PC-3 (cell line): ENCODE results near the gene CASKIN1. TPM values are rescaled to one million over a fixed set of nuclear protein-coding genes. Genes with fewer than 3 reads are reported as not detected.

Experiments used
- ATAC-seq: fragments of 200-7000 bp; cut with Tn5 transposase; 2 replicates; pipeline ENCODE4 v1.9.1; 2020; ENCODE audit warnings: mild to moderate bottlenecking, moderate library complexity
- BruUV-seq: library from RNA; stranded (reverse); fragments of 400-500 nt; replicated peaks from 2 replicates; lab custom pipeline; 2021; lab: Mats Ljungman, UMichigan
- CTCF ChIA-PET: fragments of 300-600 bp; sonication (Branson Sonifier 250); formaldehyde crosslinking; loops from one replicate; lab custom pipeline; 2022; ENCODE audit warnings: antibody characterized with exemption; lab: Charles Lee
- POLR2A ChIA-PET: fragments of 300-600 bp; sonication (Branson Sonifier 250); formaldehyde crosslinking; loops from one replicate; lab custom pipeline; 2022; ENCODE audit warnings: antibody characterized with exemption; ENCODE audit not compliant: unreplicated experiment; lab: Charles Lee
- DNase-seq: peaks from one replicate; pipeline ENCODE4 v3.0.0-alpha.2; 2015
- H2AFZ ChIP-seq: fragments of 300-600 bp; sonication (generic); 2 replicates; pipeline ENCODE4 v1.6.0; 2016; ENCODE audit warnings: antibody characterized with exemption, low read length
- H3F3A ChIP-seq: fragments of 300-600 bp; sonication (generic); one replicate; pipeline ENCODE4 v1.6.0; 2017; ENCODE audit warnings: antibody characterized with exemption, low read length, control low read depth, mild to moderate bottlenecking; ENCODE audit not compliant: unreplicated experiment
- H3K27ac ChIP-seq: fragments of 300-600 bp; sonication (generic); 2 replicates; pipeline ENCODE4 v1.5.1; 2016; ENCODE audit warnings: mild to moderate bottlenecking, low read length
- H3K27me3 ChIP-seq: fragments of 300-600 bp; sonication (generic); 2 replicates; pipeline ENCODE4 v1.6.1; 2016; ENCODE audit warnings: low read length, mixed read lengths
- H3K36me3 ChIP-seq: fragments of 300-600 bp; sonication (generic); 2 replicates; pipeline ENCODE4 v1.6.1; 2016; ENCODE audit warnings: low read depth, mixed run types, low read length, mixed read lengths
- H3K4me1 ChIP-seq: fragments of 300-600 bp; sonication (generic); 2 replicates; pipeline ENCODE4 v1.5.1; 2016; ENCODE audit warnings: low read length; ENCODE audit not compliant: insufficient read depth
- H3K4me2 ChIP-seq: fragments of 300-600 bp; sonication (generic); 2 replicates; pipeline ENCODE4 v1.6.0; 2016; ENCODE audit warnings: low read length
- H3K4me3 ChIP-seq: fragments of 300-600 bp; sonication (generic); 2 replicates; pipeline ENCODE4 v1.5.1; 2016; ENCODE audit warnings: mild to moderate bottlenecking, low read length, mixed read lengths
- H3K79me2 ChIP-seq: fragments of 300-600 bp; sonication (generic); 2 replicates; pipeline ENCODE4 v1.6.1; 2017; ENCODE audit warnings: low read length, mixed read lengths
- H3K9ac ChIP-seq: fragments of 300-600 bp; sonication (generic); 2 replicates; pipeline ENCODE4 v1.6.0; 2016; ENCODE audit warnings: mild to moderate bottlenecking, low read length
- H3K9me2 ChIP-seq: fragments of 300-600 bp; sonication (generic); replicated peaks from 2 replicates; pipeline ENCODE4 v1.6.1; 2016; ENCODE audit warnings: mixed run types, low read length, mixed read lengths
- H3K9me3 ChIP-seq: fragments of 300-600 bp; sonication (generic); 2 replicates; pipeline ENCODE4 v1.6.1; 2016; ENCODE audit warnings: low read length, mixed read lengths
- H4K20me1 ChIP-seq: fragments of 300-600 bp; sonication (generic); 2 replicates; pipeline ENCODE4 v1.6.1; 2016; ENCODE audit warnings: low read length, mixed read lengths
- EZH2 ChIP-seq: fragments of 300-600 bp; sonication (generic); IDR thresholded peaks from one replicate; pipeline ENCODE4 v1.6.1; 2017; ENCODE audit warnings: antibody characterized with exemption, mild to moderate bottlenecking, low read length; ENCODE audit not compliant: unreplicated experiment
- EZH2phosphoT487 ChIP-seq: fragments of 300-600 bp; sonication (generic); IDR thresholded peaks from 2 replicates; pipeline ENCODE4 v1.6.1; 2018; ENCODE audit warnings: mild to moderate bottlenecking, antibody characterized with exemption, low read length, borderline replicate concordance
- intact Hi-C: fragments of 100-400 bp; cut with micrococcal nuclease; formaldehyde crosslinking; loops from 2 replicates; pipeline ENCODE4 v1.9.0; 2023
- total RNA-seq: library from RNA; depleted of rRNA; stranded (reverse); fragments of >200 nt; gene quantifications from 2 replicates; pipeline ENCODE4 v1.2.3, GENCODE V29; 2014
- TF ChIP-seq, protein P1 (sequence below): fragments of 300-600 bp; sonication (generic); conservative IDR thresholded peaks from 2 replicates; pipeline ENCODE4 v1.5.1; 2017; ENCODE audit warnings: antibody characterized with exemption, low read depth, mild to moderate bottlenecking, low read length

CASKIN1 gene
- total RNA-seq, 1 experiment from 2014 or later: 1.6 TPM

- H3K27me3 ChIP-seq: no peaks in the 10 kb centered on the region
- no peaks in the 10 kb centered on the region for H3K79me2 ChIP-seq
- ChIA-PET CTCF (no interaction called here), POLR2A (no interaction called here)
- no peak for ATAC-seq
- no peak overlapping the region for H3K27ac ChIP-seq
- H3K4me2 ChIP-seq: no peak overlapping the region
- BruUV-seq: no TSS peak
- no peak overlapping the region for H3K4me3 ChIP-seq
- TF ChIP-seq EZH2 (no peak), EZH2phosphoT487 (no peak)
- TF ChIP-seq, protein P1, sequence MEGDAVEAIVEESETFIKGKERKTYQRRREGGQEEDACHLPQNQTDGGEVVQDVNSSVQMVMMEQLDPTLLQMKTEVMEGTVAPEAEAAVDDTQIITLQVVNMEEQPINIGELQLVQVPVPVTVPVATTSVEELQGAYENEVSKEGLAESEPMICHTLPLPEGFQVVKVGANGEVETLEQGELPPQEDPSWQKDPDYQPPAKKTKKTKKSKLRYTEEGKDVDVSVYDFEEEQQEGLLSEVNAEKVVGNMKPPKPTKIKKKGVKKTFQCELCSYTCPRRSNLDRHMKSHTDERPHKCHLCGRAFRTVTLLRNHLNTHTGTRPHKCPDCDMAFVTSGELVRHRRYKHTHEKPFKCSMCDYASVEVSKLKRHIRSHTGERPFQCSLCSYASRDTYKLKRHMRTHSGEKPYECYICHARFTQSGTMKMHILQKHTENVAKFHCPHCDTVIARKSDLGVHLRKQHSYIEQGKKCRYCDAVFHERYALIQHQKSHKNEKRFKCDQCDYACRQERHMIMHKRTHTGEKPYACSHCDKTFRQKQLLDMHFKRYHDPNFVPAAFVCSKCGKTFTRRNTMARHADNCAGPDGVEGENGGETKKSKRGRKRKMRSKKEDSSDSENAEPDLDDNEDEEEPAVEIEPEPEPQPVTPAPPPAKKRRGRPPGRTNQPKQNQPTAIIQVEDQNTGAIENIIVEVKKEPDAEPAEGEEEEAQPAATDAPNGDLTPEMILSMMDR: no peak
- no peak for DNase-seq
- intact Hi-C loops: no loop called here
- no peaks in the 10 kb centered on the region for H4K20me1 ChIP-seq
- no peak overlapping the region for H2AFZ ChIP-seq
- no peaks in the 10 kb centered on the region for H3K9me3 ChIP-seq
- peaks cover 12% of the 10 kb centered on the region; the same call in 1 of the 2 replicates for H3K4me1 ChIP-seq
- H3K9me2 ChIP-seq: no peaks in the 10 kb centered on the region
- H3K9ac ChIP-seq: no peak overlapping the region
- no peaks in the 10 kb centered on the region for H3F3A ChIP-seq
- no peaks in the 10 kb centered on the region for H3K36me3 ChIP-seq
These were observed 1.9 kb upstream of the CASKIN1 start for GRCh38 chr16:2198283-2198682.

DNA sequence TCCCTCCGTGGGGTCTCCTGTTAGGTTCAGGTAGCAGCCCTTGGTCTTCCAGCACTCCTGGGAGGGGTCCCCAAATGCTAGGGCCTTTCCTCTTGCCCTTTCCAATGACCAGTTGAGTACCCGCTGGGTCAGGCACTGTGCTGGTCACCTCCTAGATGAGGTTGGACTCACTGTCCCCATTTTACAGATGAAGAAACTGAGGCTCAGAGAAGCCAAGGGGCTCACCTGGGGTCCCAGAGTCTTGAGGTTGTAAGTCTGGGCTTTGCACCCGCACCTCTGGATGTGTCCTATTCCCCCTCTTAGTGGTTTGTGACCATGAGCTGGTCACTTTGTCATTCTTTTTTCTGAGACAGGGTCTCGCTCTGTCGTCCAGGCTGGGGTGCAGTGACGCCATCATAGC is 1.4 kb upstream of the CASKIN1 start:
- Histone ChIP-seq H3K36me3 (no peaks in the 10 kb centered on the region), H3K9me2 (no peaks in the 10 kb centered on the region), H3K27me3 (no peaks in the 10 kb centered on the region), H3F3A (no peaks in the 10 kb centered on the region), H4K20me1 (no peaks in the 10 kb centered on the region), H3K4me2 (no peak overlapping the region), H3K4me3 (no peak overlapping the region), H3K4me1 (peaks cover 12% of the 10 kb centered on the region; the same call in 1 of the 2 replicates), H2AFZ (no peak overlapping the region), H3K27ac (no peak overlapping the region), H3K9me3 (no peaks in the 10 kb centered on the region), H3K79me2 (no peaks in the 10 kb centered on the region), H3K9ac (no peak overlapping the region)
- intact Hi-C loops: no loop called here
- ChIA-PET POLR2A (no interaction called here), CTCF (no interaction called here)
- no peak for TF ChIP-seq EZH2phosphoT487
- no peak for TF ChIP-seq EZH2
- no TSS peak for BruUV-seq
- DNase-seq (no peak), ATAC-seq (no peak)

DNA sequence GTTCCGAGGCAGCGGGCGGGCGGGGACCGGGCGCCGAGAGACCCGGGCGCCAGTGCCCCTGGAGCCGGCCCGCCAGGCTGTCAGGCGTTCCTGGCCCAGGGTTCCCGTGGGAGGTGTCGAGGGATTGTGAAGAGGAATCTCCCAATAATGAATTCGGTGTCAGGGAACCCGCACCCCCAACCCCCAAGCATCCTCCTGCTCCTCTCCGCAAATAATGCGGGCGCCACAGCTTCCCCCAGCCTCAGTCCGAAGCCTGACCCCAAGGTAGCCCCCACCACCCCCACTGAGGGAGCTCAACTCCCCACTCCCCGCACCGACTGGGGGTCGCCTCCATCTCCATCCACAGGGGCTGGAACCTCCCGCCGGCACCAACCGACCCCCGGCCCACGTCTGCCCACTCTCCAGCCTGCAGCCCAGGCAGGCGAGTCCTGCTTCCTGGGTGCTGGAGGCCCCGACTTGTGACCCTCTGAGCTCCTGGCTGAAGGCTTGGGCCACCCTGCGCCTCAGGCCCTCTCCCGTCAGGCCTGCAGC is 641 bp upstream of the CASKIN1 start:
- H3K9me3 ChIP-seq: no peaks in the 10 kb centered on the region
- DNase-seq: no peak
- no peaks in the 10 kb centered on the region for H3K27me3 ChIP-seq
- ChIA-PET POLR2A (no interaction called here), CTCF (no interaction called here)
- no peak overlapping the region for H2AFZ ChIP-seq
- H3K79me2 ChIP-seq: no peaks in the 10 kb centered on the region
- no peak for ATAC-seq
- no TSS peak for BruUV-seq
- TF ChIP-seq, protein P1: no peak
- TF ChIP-seq EZH2 (no peak), EZH2phosphoT487 (no peak)
- H3K36me3 ChIP-seq: no peaks in the 10 kb centered on the region
- no peak overlapping the region for H3K4me3 ChIP-seq
- H4K20me1 ChIP-seq: no peaks in the 10 kb centered on the region
- intact Hi-C loops: no loop called here
- no peaks in the 10 kb centered on the region for H3F3A ChIP-seq
- no peak overlapping the region for H3K27ac ChIP-seq
- H3K9ac ChIP-seq: no peak overlapping the region
- no peak overlapping the region for H3K4me2 ChIP-seq
- H3K9me2 ChIP-seq: no peaks in the 10 kb centered on the region
- peaks cover 12% of the 10 kb centered on the region; the same call in 1 of the 2 replicates for H3K4me1 ChIP-seq
